GM12873 (cell line): ENCODE data around the gene VPS39.

ENCODE experiments used
- CTCF ChIP-seq: IDR thresholded peaks from 2 replicates; pipeline ENCODE4 v1.5.1; 2012; ENCODE audit warnings: low read depth, mild to moderate bottlenecking, moderate library complexity, low read length, control low read depth; ENCODE audit not compliant: insufficient read depth; ENCODE audit errors: missing control alignments

The VPS39 gene

GRCh38 chr15:42158941-42159340 lies 49.2 kb downstream of the VPS39 start:
- no peak for TF ChIP-seq CTCF

GRCh38 chr15:42157981-42158765 lies 49.9 kb downstream of the VPS39 start:
- no peak for TF ChIP-seq CTCF

GRCh38 chr15:42157381-42157780 lies 50.7 kb downstream of the VPS39 start:
- TF ChIP-seq CTCF = no peak

GRCh38 chr15:42156243-42156922 lies 51.7 kb downstream of the VPS39 start, which contains the start of gene PLA2G4F:
Gene PLA2G4F (minus strand): TSS chr15:42156636. CDS start chr15:42156549, 87 bp downstream.
- TF ChIP-seq CTCF = no peak

- TF ChIP-seq CTCF = no peak
These were observed 52.4 kb downstream of the VPS39 start for GRCh38 chr15:42155546-42156242.

GRCh38 chr15:42154956-42155355 lies 53.1 kb downstream of the VPS39 start:
- no peak for TF ChIP-seq CTCF
